ENCODE data around the gene FOXP3.

The FOXP3 gene

GRCh38 chrX:49212209-49212608 lies 52.3 kb downstream of the FOXP3 start:
- no peak for DNase-seq

GRCh38 chrX:49211074-49211473 lies 53.4 kb downstream of the FOXP3 start:
- DNase-seq: no peak

- DNase-seq: no peak
These were observed 54.1 kb downstream of the FOXP3 start for GRCh38 chrX:49210406-49210805.

- peak; percentile 70 for DNase-seq
These were observed 54.9 kb downstream of the FOXP3 start for GRCh38 chrX:49209434-49210251.

- no peak for DNase-seq
These were observed 56.1 kb downstream of the FOXP3 start for GRCh38 chrX:49208399-49208798.

GRCh38 chrX:49206543-49206942 lies 58.0 kb downstream of the FOXP3 start:
- no peak for DNase-seq

- no peak for DNase-seq
These were observed 59.1 kb downstream of the FOXP3 start for GRCh38 chrX:49205443-49205842.

GRCh38 chrX:49204709-49205108 lies 59.8 kb downstream of the FOXP3 start:
- no peak for DNase-seq

- no peak for DNase-seq
These were observed 60.5 kb downstream of the FOXP3 start for GRCh38 chrX:49204017-49204416.

GRCh38 chrX:49203536-49203935 lies 61.0 kb downstream of the FOXP3 start:
- DNase-seq: no peak

- DNase-seq: no peak
These were observed 62.5 kb downstream of the FOXP3 start for GRCh38 chrX:49202022-49202421.

Measured in islet precursor cell (in vitro differentiated cells).